Caco-2 (cell line): ENCODE measurements around the gene PDK2. TPM values are rescaled to one million over a fixed set of nuclear protein-coding genes. Genes with fewer than 3 reads are reported as not detected.

Experiments
- BruUV-seq: library from RNA; stranded (reverse); fragments of 400-500 nt; replicated peaks from 2 replicates; lab custom pipeline; 2021; lab: Mats Ljungman, UMichigan
- CTCF ChIA-PET: fragments of 300-600 bp; sonication (Branson Sonifier 250); formaldehyde crosslinking; loops from one replicate; lab custom pipeline; 2022; ENCODE audit warnings: antibody characterized with exemption; lab: Charles Lee
- POLR2A ChIA-PET: fragments of 300-600 bp; sonication (Branson Sonifier 250); formaldehyde crosslinking; loops from one replicate; lab custom pipeline; 2022; ENCODE audit warnings: antibody characterized with exemption; lab: Charles Lee
- DNase-seq, 2 experiments: peaks; one replicate each; pipeline versions ENCODE4 v3.0.0 to v3.0.0-alpha.2; 2020 to 2022
- H3K27me3 ChIP-seq: replicated peaks from 2 replicates; pipeline ENCODE4 v1.6.0; 2011; ENCODE audit warnings: low read length; ENCODE audit not compliant: control insufficient read depth, insufficient read depth
- H3K36me3 ChIP-seq: 2 replicates; pipeline ENCODE4 v1.5.1; 2011; ENCODE audit warnings: low read length; ENCODE audit not compliant: control insufficient read depth, insufficient read depth
- H3K4me1 ChIP-seq: fragments of 250-450 bp; sonication (Bioruptor Pico); 2 replicates; pipeline ENCODE4 v1.5.1; 2020; ENCODE audit warnings: mild to moderate bottlenecking
- H3K4me3 ChIP-seq: 2 replicates; pipeline ENCODE4 v1.5.1; 2011; ENCODE audit warnings: low read depth, mild to moderate bottlenecking, control low read depth, low read length
- H3K9me3 ChIP-seq: fragments of 250-450 bp; sonication (Bioruptor Pico); 2 replicates; pipeline ENCODE4 v1.5.1; 2020; ENCODE audit warnings: mild to moderate bottlenecking, moderate library complexity
- H3K27ac Mint-ChIP-seq: one replicate; pipeline ENCODE4 v1.8.0; 2022; ENCODE audit warnings: mixed read lengths; ENCODE audit not compliant: unreplicated experiment
- H3K27me3 Mint-ChIP-seq: one replicate; pipeline ENCODE4 v1.8.0; 2022; ENCODE audit warnings: mixed read lengths; ENCODE audit not compliant: insufficient read depth, unreplicated experiment
- H3K36me3 Mint-ChIP-seq: one replicate; pipeline ENCODE4 v1.8.0; 2022; ENCODE audit warnings: mild to moderate bottlenecking, mixed read lengths; ENCODE audit not compliant: insufficient read depth, unreplicated experiment
- H3K4me1 Mint-ChIP-seq: one replicate; pipeline ENCODE4 v1.8.0; 2022; ENCODE audit warnings: low read depth, mixed read lengths; ENCODE audit not compliant: unreplicated experiment
- H3K4me3 Mint-ChIP-seq: one replicate; pipeline ENCODE4 v1.8.0; 2022; ENCODE audit warnings: mild to moderate bottlenecking, moderate library complexity, mixed read lengths; ENCODE audit not compliant: unreplicated experiment
- H3K9me3 Mint-ChIP-seq: one replicate; pipeline ENCODE4 v1.8.0; 2022; ENCODE audit warnings: mixed read lengths; ENCODE audit not compliant: unreplicated experiment
- CTCF ChIP-seq, 2 experiments: fragments of 200-600 bp in 1 of 2; IDR thresholded peaks; 1 replicate in 1 of 2; 2 replicates in 1 of 2; pipeline versions ENCODE4 v1.5.1 to v1.8.0; 2011 to 2022; ENCODE audit warnings: antibody characterized with exemption in 1 of 2, control low read depth in 1 of 2, inconsistent platforms in 1 of 2, low read depth in 1 of 2, low read length in 1 of 2, mild to moderate bottlenecking in 1 of 2, moderate library complexity in 1 of 2; ENCODE audit not compliant: insufficient read depth in 1 of 2, severe bottlenecking in 1 of 2, unreplicated experiment in 1 of 2
- intact Hi-C: fragments of 100-400 bp; cut with micrococcal nuclease; formaldehyde crosslinking; loops from one replicate; pipeline ENCODE4 v1.10.0; 2022; ENCODE audit not compliant: unreplicated experiment
- total RNA-seq: library from RNA; stranded (reverse); gene quantifications from 2 replicates; pipeline ENCODE4 v1.2.3, GENCODE V29; 2022

Gene PDK2
- total RNA-seq, 1 experiment from 2014 or later, result 10.5 TPM

DNA sequence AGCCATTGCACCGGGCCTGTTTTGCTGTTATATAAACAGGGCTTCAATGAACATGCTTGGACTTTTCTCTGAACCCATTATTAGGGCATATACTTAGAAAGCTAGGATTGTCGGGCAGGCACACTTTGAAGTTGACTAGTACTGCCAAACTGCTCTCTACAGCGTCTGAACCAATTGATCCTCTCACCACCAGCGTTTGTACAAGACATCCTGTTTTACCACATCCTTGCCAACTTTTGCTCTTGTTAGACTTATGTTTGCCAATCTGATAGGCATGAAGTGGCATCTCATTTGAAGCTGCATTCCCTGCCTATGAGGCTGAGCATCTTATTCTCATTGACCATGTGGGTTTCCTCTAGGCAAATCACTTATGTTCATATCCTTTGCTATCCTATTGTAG lies 62.7 kb downstream of the PDK2 start:
- Mint-ChIP-seq H3K4me3 (no peak overlapping the region), H3K27ac (no peak overlapping the region), H3K27me3 (peaks cover 9% of the 10 kb centered on the region), H3K36me3 (no peaks in the 10 kb centered on the region), H3K9me3 (no peaks in the 10 kb centered on the region), H3K4me1 (peaks cover 13% of the 10 kb centered on the region)
- POLR2A ChIA-PET, result no interaction called here
- Histone ChIP-seq H3K4me3 (no peak overlapping the region), H3K4me1 (peaks cover 13% of the 10 kb centered on the region), H3K9me3 (no peaks in the 10 kb centered on the region), H3K27me3 (no peaks in the 10 kb centered on the region), H3K36me3 (no peaks in the 10 kb centered on the region)
- intact Hi-C loops, result no loop called here
- no peak for TF ChIP-seq CTCF (IDR thresholded peaks at IDR 0.05; ENCODE audit: insufficient read depth in 1 of 2, low read depth in 1 of 2, low read length in 1 of 2, severe bottlenecking in 1 of 2, unreplicated experiment in 1 of 2)
- CTCF ChIA-PET, result interaction anchor here (0.8 kb wide), 1 partner anchor 223 kb away, joined by 3 read pairs; no protein-coding TSS in a partner anchor
- no peak for DNase-seq
- BruUV-seq, result no TSS peak

GRCh38 chr17:50161023-50161910 lies 66.1 kb downstream of the PDK2 start:
- peak; percentile 96 to 100 for DNase-seq
- Mint-ChIP-seq H3K4me1 (peaks cover 13% of the 10 kb centered on the region), H3K27ac (peak overlapping the region; percentile 2), H3K9me3 (no peaks in the 10 kb centered on the region), H3K27me3 (peaks cover 9% of the 10 kb centered on the region), H3K4me3 (peak overlapping the region; percentile 67), H3K36me3 (no peaks in the 10 kb centered on the region)
- intact Hi-C loops, result loop anchor here (1.0 kb wide), 6 partner anchors 9 to 300 kb away; no protein-coding TSS in a partner anchor
- TF ChIP-seq CTCF (IDR thresholded peaks at IDR 0.05; ENCODE audit: insufficient read depth in 1 of 2, low read depth in 1 of 2, low read length in 1 of 2, severe bottlenecking in 1 of 2, unreplicated experiment in 1 of 2), result peak; percentile 99 to 100
- Histone ChIP-seq H3K9me3 (no peaks in the 10 kb centered on the region), H3K4me3 (peak overlapping the region; percentile 48), H3K27me3 (no peaks in the 10 kb centered on the region), H3K36me3 (no peaks in the 10 kb centered on the region), H3K4me1 (peaks cover 17% of the 10 kb centered on the region)
- ChIA-PET POLR2A (no interaction called here), CTCF (interaction anchor here (0.5 to 2.5 kb wide), 25 partner anchors 8 to 300 kb away, joined by 3 to 33 read pairs (median 4); partner anchors contain the start of gene PPP1R9B)
- no TSS peak for BruUV-seq

Other genes with a start within 250 kb of the PDK2 start
- 10.8 and 17.1 TPM in 2 replicates for gene TAC4, start 247.3 kb upstream of the PDK2 start, total RNA-seq
- gene DLX4, start 126.2 kb upstream of the PDK2 start, total RNA-seq, result 27.0 and 33.1 TPM in 2 replicates
- 3.9 and 4.9 TPM in 2 replicates for gene DLX3, start 100.1 kb upstream of the PDK2 start, total RNA-seq
- 10.4 and 14.7 TPM in 2 replicates for gene ITGA3, start 39.2 kb upstream of the PDK2 start, total RNA-seq
- 2.2 and 3.4 TPM in 2 replicates for gene SAMD14, start 34.8 kb downstream of the PDK2 start, total RNA-seq
- gene PPP1R9B, start 55.3 kb downstream of the PDK2 start, total RNA-seq, result 74.8 and 76.2 TPM in 2 replicates
- gene SGCA, start 70.7 kb downstream of the PDK2 start, total RNA-seq, result not detected in 2 replicates
- gene COL1A1, start 106.3 kb downstream of the PDK2 start, total RNA-seq, result 23.4 and 27.3 TPM in 2 replicates
- 14.6 and 14.8 TPM in 2 replicates for gene TMEM92, start 179.1 kb downstream of the PDK2 start, total RNA-seq